IPS DF 6.9 (cell line): Measurements from ENCODE around the gene SSBP3.
"Not testable (repeated sequence)": the region's sequence is repeated elsewhere in the genome, so short reads cannot be mapped to it uniquely, and the experiment has no call there.

Experiments
- DNase-seq: peaks from one replicate; pipeline ENCODE4 v3.0.0-alpha.2; 2013; ENCODE audit warnings: low read depth, low spot score
- H3K27ac ChIP-seq: one replicate; pipeline ENCODE4 v1.5.1; 2013; ENCODE audit warnings: low read length, control low read depth
- H3K27me3 ChIP-seq: 2 replicates; pipeline ENCODE4 v1.6.1; 2013; ENCODE audit warnings: mild to moderate bottlenecking, low read length; ENCODE audit not compliant: control insufficient read depth, insufficient read depth
- H3K36me3 ChIP-seq: 2 replicates; pipeline ENCODE4 v1.6.1; 2013; ENCODE audit warnings: low read length; ENCODE audit not compliant: control insufficient read depth, insufficient read depth
- H3K4me1 ChIP-seq: 2 replicates; pipeline ENCODE4 v1.6.1; 2013; ENCODE audit warnings: low read length; ENCODE audit not compliant: control insufficient read depth, insufficient read depth
- H3K4me3 ChIP-seq: 2 replicates; pipeline ENCODE4 v1.5.1; 2013; ENCODE audit warnings: mild to moderate bottlenecking, low read length
- H3K9me3 ChIP-seq: 2 replicates; pipeline ENCODE4 v1.6.1; 2013; ENCODE audit warnings: low read length, inconsistent platforms; ENCODE audit not compliant: control insufficient read depth, insufficient read depth
- WGBS: extraction: QIAGEN DNeasy Blood & Tissue Kit; methylation state at CpG from one replicate; pipeline ENCODE4 v1.1.7; 2013; ENCODE audit warnings: mixed read lengths, missing lambda C conversion rate; ENCODE audit not compliant: insufficient read length, insufficient coverage; 5-methylcytosine and 5-hydroxymethylcytosine counted together

The SSBP3 gene

DNA sequence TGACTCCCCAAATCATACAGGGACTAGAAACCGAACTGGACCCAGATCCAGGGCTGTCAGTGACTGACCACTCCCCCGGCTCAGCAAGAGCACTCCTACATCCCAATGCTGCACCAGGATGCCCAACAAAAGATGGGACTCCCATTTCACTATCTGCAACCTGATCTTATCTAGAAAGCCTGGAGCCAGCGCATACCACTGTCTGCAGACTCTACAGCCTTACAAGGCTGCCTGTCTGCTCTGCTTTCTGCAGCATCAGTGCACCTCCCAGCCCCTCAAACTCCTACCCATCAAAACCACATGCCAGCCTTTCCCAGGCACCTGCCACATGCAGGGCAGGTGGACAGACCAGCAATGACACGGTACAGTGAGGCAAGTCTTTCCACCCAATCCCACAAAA lies 52.2 kb downstream of the SSBP3 start:
- Histone ChIP-seq H3K27me3 (no peaks in the 10 kb centered on the region), H3K36me3 (no peaks in the 10 kb centered on the region), H3K4me1 (peaks cover 21% of the 10 kb centered on the region), H3K9me3 (no peaks in the 10 kb centered on the region), H3K27ac (no peak overlapping the region), H3K4me3 (no peak overlapping the region)
- no peak for DNase-seq
- WGBS: no CpG with 5 or more reads among the region's 4 CpGs

- H3K36me3 ChIP-seq: no peaks in the 10 kb centered on the region
- no peak for DNase-seq
- H3K4me3 ChIP-seq: no peak overlapping the region
- no peak overlapping the region for H3K27ac ChIP-seq
- H3K27me3 ChIP-seq: no peaks in the 10 kb centered on the region
- peaks cover 21% of the 10 kb centered on the region for H3K4me1 ChIP-seq
- H3K9me3 ChIP-seq: no peaks in the 10 kb centered on the region
- no CpG with 5 or more reads among the region's 17 CpGs for WGBS
These were observed 53.4 kb downstream of the SSBP3 start for GRCh38 chr1:54352755-54353154.

GRCh38 chr1:54350360-54350759 lies 55.8 kb downstream of the SSBP3 start:
- H3K4me1 ChIP-seq: peaks cover 11% of the 10 kb centered on the region
- no peak overlapping the region for H3K4me3 ChIP-seq
- H3K9me3 ChIP-seq: no peaks in the 10 kb centered on the region
- no peaks in the 10 kb centered on the region for H3K27me3 ChIP-seq
- no peaks in the 10 kb centered on the region for H3K36me3 ChIP-seq
- no peak overlapping the region for H3K27ac ChIP-seq
- no peak for DNase-seq
- WGBS: no CpG with 5 or more reads among the region's 5 CpGs

- H3K4me1 ChIP-seq: peaks cover 6% of the 10 kb centered on the region
- DNase-seq: no peak
- H3K9me3 ChIP-seq: no peaks in the 10 kb centered on the region
- no peaks in the 10 kb centered on the region for H3K27me3 ChIP-seq
- WGBS: no CpG with 5 or more reads among the region's 5 CpGs
- no peak overlapping the region for H3K4me3 ChIP-seq
- no peaks in the 10 kb centered on the region for H3K36me3 ChIP-seq
- no peak overlapping the region for H3K27ac ChIP-seq
These were observed 57.5 kb downstream of the SSBP3 start for GRCh38 chr1:54348700-54349021.

- Histone ChIP-seq H3K27ac (no peak overlapping the region), H3K9me3 (no peaks in the 10 kb centered on the region), H3K4me1 (peaks cover 8% of the 10 kb centered on the region), H3K27me3 (no peaks in the 10 kb centered on the region), H3K36me3 (no peaks in the 10 kb centered on the region), H3K4me3 (no peak overlapping the region)
- no peak for DNase-seq
- no CpG with 5 or more reads among the region's 14 CpGs for WGBS
These were observed 58.1 kb downstream of the SSBP3 start for GRCh38 chr1:54347955-54348699.

GRCh38 chr1:54347261-54347954 lies 58.8 kb downstream of the SSBP3 start:
- H3K27me3 ChIP-seq: no peaks in the 10 kb centered on the region
- no peak overlapping the region for H3K27ac ChIP-seq
- WGBS: no CpG with 5 or more reads among the region's 6 CpGs
- H3K9me3 ChIP-seq: no peaks in the 10 kb centered on the region
- H3K4me1 ChIP-seq: peaks cover 11% of the 10 kb centered on the region
- DNase-seq: no peak
- H3K4me3 ChIP-seq: no peak overlapping the region
- H3K36me3 ChIP-seq: no peaks in the 10 kb centered on the region

DNA sequence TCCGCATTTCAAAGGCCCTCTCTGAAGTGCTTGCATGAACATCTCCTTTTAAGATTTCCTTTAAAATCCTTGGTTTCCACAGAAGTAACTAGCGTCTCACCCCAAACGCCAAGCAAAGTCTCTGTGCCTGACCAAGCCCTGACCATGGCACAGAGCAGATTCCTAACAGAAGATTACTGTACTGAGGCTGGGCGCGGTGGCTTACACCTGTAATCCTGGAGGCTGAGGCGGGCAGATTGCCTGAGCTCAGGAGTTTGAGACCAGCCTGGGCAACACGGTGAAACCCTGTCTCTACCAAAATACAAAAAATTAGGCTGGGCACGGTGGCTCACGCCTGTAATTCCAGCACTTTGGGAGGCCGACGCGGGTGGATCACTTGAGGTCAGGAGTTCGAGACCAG lies 60.6 kb downstream of the SSBP3 start:
- not testable (repeated sequence) for H3K27me3 ChIP-seq, DNase-seq, H3K9me3 ChIP-seq, H3K27ac ChIP-seq, H3K36me3 ChIP-seq, H3K4me3 ChIP-seq
- WGBS: no CpG with 5 or more reads among the region's 13 CpGs
- H3K4me1 ChIP-seq: peaks cover 15% of the 10 kb centered on the region

GRCh38 chr1:54345116-54345515 lies 61.1 kb downstream of the SSBP3 start:
- Histone ChIP-seq H3K4me3 (no peak overlapping the region), H3K4me1 (peaks cover 17% of the 10 kb centered on the region), H3K27ac (no peak overlapping the region), H3K27me3 (no peaks in the 10 kb centered on the region), H3K9me3 (no peaks in the 10 kb centered on the region), H3K36me3 (no peaks in the 10 kb centered on the region)
- no peak for DNase-seq
- whole genome bisulfite sequencing: no CpG with 5 or more reads among the region's 7 CpGs

DNA sequence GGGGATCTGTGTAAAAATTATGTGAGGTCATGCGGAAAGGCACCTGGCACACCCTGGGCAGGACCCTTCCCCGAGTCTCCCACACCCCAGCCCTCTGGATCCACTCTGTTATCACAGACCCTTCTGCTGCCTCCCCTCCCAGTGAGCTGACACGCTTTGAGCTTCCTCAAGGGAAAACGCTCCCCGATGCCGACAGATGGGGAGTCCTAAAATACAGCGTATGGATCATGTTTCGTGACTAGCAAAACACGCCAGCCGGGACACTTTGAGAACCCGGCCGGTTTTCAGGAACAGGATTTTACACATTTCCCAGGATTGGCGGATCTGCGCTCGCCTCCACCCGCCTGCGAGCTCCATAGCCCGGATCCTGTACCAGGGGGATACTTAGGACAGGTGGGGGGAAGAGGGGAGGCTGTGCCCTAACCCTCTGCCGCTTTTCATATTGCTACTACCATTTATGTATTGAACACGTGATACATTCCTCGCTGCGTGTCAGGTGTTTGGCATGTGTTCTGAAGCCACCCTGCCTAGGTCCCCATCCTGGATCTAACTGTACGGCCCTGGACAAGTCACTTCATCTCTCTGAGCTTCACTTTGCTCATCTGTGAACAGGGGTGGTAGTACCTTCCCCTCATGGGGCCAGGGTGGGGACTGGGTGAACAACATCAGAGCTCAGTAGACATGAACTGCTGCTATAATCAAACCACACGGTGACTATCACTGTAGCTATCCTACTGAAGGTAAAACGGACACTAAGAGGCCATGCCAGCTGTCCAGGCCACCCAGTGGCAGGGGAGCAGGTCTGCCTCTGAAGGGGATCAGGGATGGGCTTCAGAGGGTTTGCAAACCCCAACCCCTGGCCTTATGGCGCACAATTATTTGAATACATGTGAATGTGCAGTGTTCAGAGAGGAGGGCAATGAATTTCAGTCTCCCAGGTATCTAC lies 63.2 kb downstream of the SSBP3 start:
- no peaks in the 10 kb centered on the region for H3K36me3 ChIP-seq
- no peak for DNase-seq
- whole genome bisulfite sequencing: no CpG with 5 or more reads among the region's 26 CpGs

DNA sequence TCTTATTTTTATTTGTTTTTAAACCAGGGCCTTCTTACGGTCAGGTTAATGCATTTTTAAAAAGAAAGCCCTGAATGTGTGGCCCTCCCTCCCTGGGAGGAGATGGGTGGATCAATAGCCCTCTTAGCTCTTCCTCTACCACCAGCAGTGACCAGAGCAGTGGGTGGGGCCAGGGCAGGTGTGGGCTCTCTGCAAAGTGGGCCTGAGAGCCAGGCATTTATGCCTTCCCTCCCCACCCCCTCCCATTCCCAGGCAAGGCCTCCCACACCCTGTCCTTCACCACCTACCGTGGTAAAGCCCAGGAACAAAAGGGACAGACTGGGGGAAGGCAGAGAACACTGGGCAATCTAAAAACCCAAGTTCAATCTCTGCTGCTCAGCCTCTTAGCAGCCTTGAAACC lies 63.9 kb downstream of the SSBP3 start:
- no peaks in the 10 kb centered on the region for H3K27me3 ChIP-seq
- no peaks in the 10 kb centered on the region for H3K36me3 ChIP-seq
- H3K9me3 ChIP-seq: no peaks in the 10 kb centered on the region
- H3K4me1 ChIP-seq: peaks cover 13% of the 10 kb centered on the region
- no CpG with 5 or more reads among the region's 2 CpGs for WGBS
- no peak overlapping the region for H3K27ac ChIP-seq
- no peak for DNase-seq
- no peak overlapping the region for H3K4me3 ChIP-seq

More for the DNA sequence above, 63.2 kb downstream of the SSBP3 start:
- Histone ChIP-seq H3K27me3 (no peaks in the 10 kb centered on the region), H3K4me1 (peaks cover 13% of the 10 kb centered on the region), H3K27ac (no peak overlapping the region), H3K9me3 (no peaks in the 10 kb centered on the region), H3K4me3 (no peak overlapping the region)
